Upper lobe of right lung (tissue), 1 donor: ENCODE data around the gene CD83. TPM values are rescaled to one million over a fixed set of nuclear protein-coding genes. Genes with fewer than 3 reads are reported as not detected.

Experiments
- ATAC-seq: fragments of 200-7000 bp; cut with Tn5 transposase; one replicate; pipeline ENCODE4 v1.9.1; 2020; ENCODE audit warnings: mild to moderate bottlenecking, moderate library complexity
- DNase-seq: peaks from one replicate; pipeline ENCODE4 v3.0.0-alpha.2; 2020
- H3K27ac ChIP-seq: fragments of 200-600 bp; one replicate; pipeline ENCODE4 v1.8.0; 2022
- H3K27me3 ChIP-seq: fragments of 200-600 bp; one replicate; pipeline ENCODE4 v1.8.0; 2022; ENCODE audit warnings: mild to moderate bottlenecking
- H3K36me3 ChIP-seq: fragments of 200-600 bp; one replicate; pipeline ENCODE4 v1.8.0; 2022
- H3K4me1 ChIP-seq: fragments of 200-600 bp; one replicate; pipeline ENCODE4 v1.8.0; 2022
- H3K4me3 ChIP-seq: fragments of 200-600 bp; one replicate; pipeline ENCODE4 v1.8.0; 2022; ENCODE audit warnings: mild to moderate bottlenecking
- H3K9me3 ChIP-seq: fragments of 200-600 bp; one replicate; pipeline ENCODE4 v1.8.0; 2022
- CTCF ChIP-seq: fragments of 200-600 bp; IDR thresholded peaks from one replicate; pipeline ENCODE4 v1.8.0; 2022; ENCODE audit warnings: antibody characterized with exemption
- intact Hi-C: fragments of 100-400 bp; cut with DNase I; formaldehyde crosslinking; loops from one replicate; pipeline ENCODE4 v1.11.0; 2022
- total RNA-seq: library from RNA; stranded (reverse); fragmentation: NEBNext Ultra II Directional; extraction: Animal tissue kit (Norgen Biotek cat#: 25700); gene quantifications from one replicate; pipeline ENCODE4 v1.2.1, GENCODE V29; 2021
- donor health status: DM: no; HTN: yes; CAD: no; lungs with severe emphysema.

The CD83 gene
- total RNA-seq, 1 donor from 2014 or later = 26.0 TPM

GRCh38 chr6:14126191-14126590 is 8.6 kb downstream of the CD83 start:
- H3K4me1 ChIP-seq = peaks cover 17% of the 10 kb centered on the region
- no peaks in the 10 kb centered on the region for H3K27me3 ChIP-seq
- ATAC-seq = no peak
- H3K9me3 ChIP-seq = no peaks in the 10 kb centered on the region
- no peak overlapping the region for H3K27ac ChIP-seq
- no peak for DNase-seq
- intact Hi-C loops = no loop called here
- no peaks in the 10 kb centered on the region for H3K36me3 ChIP-seq
- TF ChIP-seq CTCF = no peak
- H3K4me3 ChIP-seq = no peak overlapping the region

- no peak for TF ChIP-seq CTCF
- intact Hi-C loops = no loop called here
- no peaks in the 10 kb centered on the region for H3K9me3 ChIP-seq
Measured at GRCh38 chr6:14127611-14128010, 10.0 kb downstream of the CD83 start.

GRCh38 chr6:14128012-14128411 is 10.4 kb downstream of the CD83 start:
- Histone ChIP-seq H3K9me3 (no peaks in the 10 kb centered on the region), H3K27me3 (no peaks in the 10 kb centered on the region), H3K4me1 (peaks cover 17% of the 10 kb centered on the region), H3K36me3 (no peaks in the 10 kb centered on the region), H3K27ac (no peak overlapping the region), H3K4me3 (no peak overlapping the region)
- TF ChIP-seq CTCF = no peak
- ATAC-seq (no peak), DNase-seq (no peak)
- intact Hi-C loops = no loop called here

More at GRCh38 chr6:14127611-14128010, 10.0 kb downstream of the CD83 start:
- DNase-seq (no peak), ATAC-seq (no peak)
- Histone ChIP-seq H3K36me3 (no peaks in the 10 kb centered on the region), H3K27me3 (no peaks in the 10 kb centered on the region), H3K27ac (no peak overlapping the region), H3K4me1 (peaks cover 17% of the 10 kb centered on the region), H3K4me3 (no peak overlapping the region)

- no peak for TF ChIP-seq CTCF
- H3K27ac ChIP-seq = no peak overlapping the region
- H3K36me3 ChIP-seq = peaks cover 6% of the 10 kb centered on the region
- no peaks in the 10 kb centered on the region for H3K27me3 ChIP-seq
- H3K4me1 ChIP-seq = peaks cover 17% of the 10 kb centered on the region
- H3K4me3 ChIP-seq = no peak overlapping the region
- ATAC-seq (no peak), DNase-seq (no peak)
- intact Hi-C loops = no loop called here
- no peaks in the 10 kb centered on the region for H3K9me3 ChIP-seq
Measured at GRCh38 chr6:14128746-14129145, 11.2 kb downstream of the CD83 start.

- Histone ChIP-seq H3K4me1 (peaks cover 11% of the 10 kb centered on the region), H3K27ac (no peak overlapping the region), H3K27me3 (no peaks in the 10 kb centered on the region), H3K4me3 (no peak overlapping the region), H3K9me3 (no peaks in the 10 kb centered on the region), H3K36me3 (peaks cover 13% of the 10 kb centered on the region)
- no peak for DNase-seq
- ATAC-seq = peak; percentile 81
- intact Hi-C loops = no loop called here
- TF ChIP-seq CTCF = peak; percentile 47
Measured at GRCh38 chr6:14129575-14129974, 12.0 kb downstream of the CD83 start.

GRCh38 chr6:14130435-14131075 is 13.0 kb downstream of the CD83 start:
- DNase-seq (no peak), ATAC-seq (no peak)
- Histone ChIP-seq H3K36me3 (peaks cover 20% of the 10 kb centered on the region), H3K27ac (no peak overlapping the region), H3K4me1 (peaks cover 11% of the 10 kb centered on the region), H3K4me3 (no peak overlapping the region), H3K9me3 (no peaks in the 10 kb centered on the region), H3K27me3 (no peaks in the 10 kb centered on the region)
- intact Hi-C loops = no loop called here
- TF ChIP-seq CTCF = no peak
